ENCODE measurements around the gene RRH.
"Not testable (repeated sequence)": the region's sequence is repeated elsewhere in the genome, so short reads cannot be mapped to it uniquely, and the experiment has no call there.

The RRH gene

GRCh38 chr4:109836985-109837384 is 9.2 kb downstream of the RRH start:
- TF ChIP-seq, protein P1, sequence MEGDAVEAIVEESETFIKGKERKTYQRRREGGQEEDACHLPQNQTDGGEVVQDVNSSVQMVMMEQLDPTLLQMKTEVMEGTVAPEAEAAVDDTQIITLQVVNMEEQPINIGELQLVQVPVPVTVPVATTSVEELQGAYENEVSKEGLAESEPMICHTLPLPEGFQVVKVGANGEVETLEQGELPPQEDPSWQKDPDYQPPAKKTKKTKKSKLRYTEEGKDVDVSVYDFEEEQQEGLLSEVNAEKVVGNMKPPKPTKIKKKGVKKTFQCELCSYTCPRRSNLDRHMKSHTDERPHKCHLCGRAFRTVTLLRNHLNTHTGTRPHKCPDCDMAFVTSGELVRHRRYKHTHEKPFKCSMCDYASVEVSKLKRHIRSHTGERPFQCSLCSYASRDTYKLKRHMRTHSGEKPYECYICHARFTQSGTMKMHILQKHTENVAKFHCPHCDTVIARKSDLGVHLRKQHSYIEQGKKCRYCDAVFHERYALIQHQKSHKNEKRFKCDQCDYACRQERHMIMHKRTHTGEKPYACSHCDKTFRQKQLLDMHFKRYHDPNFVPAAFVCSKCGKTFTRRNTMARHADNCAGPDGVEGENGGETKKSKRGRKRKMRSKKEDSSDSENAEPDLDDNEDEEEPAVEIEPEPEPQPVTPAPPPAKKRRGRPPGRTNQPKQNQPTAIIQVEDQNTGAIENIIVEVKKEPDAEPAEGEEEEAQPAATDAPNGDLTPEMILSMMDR (IDR thresholded peaks at IDR 0.05; ENCODE audit: insufficient read depth, low read depth, low read length, missing control alignments), result no peak

DNA sequence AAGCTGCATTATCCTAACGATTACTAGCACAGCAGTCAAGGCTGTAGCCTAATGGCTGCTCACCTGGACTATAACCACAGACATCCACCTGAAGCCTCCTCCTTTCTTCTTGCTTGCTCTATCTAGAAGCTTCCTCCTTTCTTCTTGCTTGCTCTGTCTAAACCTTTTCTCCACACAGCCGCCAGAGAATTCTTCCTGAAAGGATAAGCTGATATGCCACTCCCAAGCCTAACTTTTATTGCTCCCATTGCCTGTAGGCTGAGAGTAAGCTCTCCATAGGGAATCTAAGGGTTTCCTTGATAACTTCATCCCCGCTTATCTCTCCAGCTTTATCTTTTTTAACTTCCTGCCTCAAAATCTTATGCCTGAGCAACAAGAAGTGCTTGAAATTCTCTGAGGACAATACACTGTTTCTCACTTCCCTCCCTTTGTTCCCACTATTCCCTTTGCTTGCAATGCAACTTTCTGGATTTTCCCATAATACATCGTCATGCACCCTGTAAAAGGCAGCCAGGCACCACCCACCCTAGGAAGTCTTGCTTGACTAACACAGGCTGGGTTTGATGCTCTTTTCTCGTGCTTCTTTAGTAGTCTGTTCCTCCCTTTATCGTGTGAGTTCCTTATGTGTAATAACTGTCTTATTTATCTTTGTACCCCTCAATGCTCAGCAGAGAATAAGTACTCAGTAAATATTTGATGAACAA is 18.8 kb downstream of the RRH start:
- TF ChIP-seq, protein P1 (IDR thresholded peaks at IDR 0.05; ENCODE audit: insufficient read depth, low read depth, low read length, missing control alignments), result no peak
- no peak for DNase-seq (ENCODE audit: low read depth)

More at GRCh38 chr4:109836985-109837384, 9.2 kb downstream of the RRH start:
- no peak overlapping the region for H3K4me3 ChIP-seq (ENCODE audit: low read length)
- DNase-seq (ENCODE audit: low read depth), result no peak

DNA sequence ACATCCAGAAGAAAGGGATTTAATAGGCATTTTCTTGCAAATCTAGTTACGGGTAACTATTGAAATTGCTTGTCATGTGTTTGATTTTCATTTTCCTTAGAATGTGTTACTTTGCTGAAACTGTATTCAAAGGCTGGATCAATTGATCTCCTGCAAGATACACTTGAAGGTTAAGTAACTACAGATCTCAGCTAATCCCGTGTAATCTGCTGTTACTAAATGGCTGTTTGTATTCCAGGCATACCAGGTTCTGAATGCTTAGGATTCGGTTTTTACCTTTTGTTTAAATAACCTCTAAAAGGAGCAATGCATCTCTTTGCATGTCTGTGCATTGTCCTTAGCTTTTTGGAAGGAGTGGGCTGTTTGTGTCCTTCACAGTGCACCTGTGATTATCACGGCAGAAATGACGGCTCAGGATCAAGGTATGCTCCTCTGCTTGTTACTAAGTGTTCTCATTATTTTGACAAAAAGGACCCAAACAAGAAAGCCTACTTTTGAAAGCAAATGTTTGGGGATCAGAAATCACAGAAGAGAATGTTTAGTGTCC is 20.2 kb downstream of the RRH start, which contains the start of gene LRIT3:
LRIT3 (plus strand) TSS at position 212 of the 547 bp plus-strand sequence; CDS start at position 307, 95 bp downstream.
- H3K4me3 ChIP-seq (ENCODE audit: low read length), result no peak within 1 kb of the TSS
- TF ChIP-seq, protein P1 (IDR thresholded peaks at IDR 0.05; ENCODE audit: insufficient read depth, low read depth, low read length, missing control alignments), result no peak

More for the DNA sequence above, 18.8 kb downstream of the RRH start:
- H3K4me3 ChIP-seq (ENCODE audit: low read length), result no peak overlapping the region

GRCh38 chr4:109848501-109848900 is 20.7 kb downstream of the RRH start:
- TF ChIP-seq, protein P1 (IDR thresholded peaks at IDR 0.05; ENCODE audit: insufficient read depth, low read depth, low read length, missing control alignments), result no peak
- DNase-seq (ENCODE audit: low read depth), result no peak
- no peak overlapping the region for H3K4me3 ChIP-seq (ENCODE audit: low read length)

More for the DNA sequence above, 20.2 kb downstream of the RRH start, which contains the start of gene LRIT3:
- no peak for DNase-seq (ENCODE audit: low read depth)

- TF ChIP-seq, protein P1 (IDR thresholded peaks at IDR 0.05; ENCODE audit: insufficient read depth, low read depth, low read length, missing control alignments), result no peak
- DNase-seq (ENCODE audit: low read depth), result no peak
- no peak overlapping the region for H3K4me3 ChIP-seq (ENCODE audit: low read length)
These were observed 22.8 kb downstream of the RRH start for GRCh38 chr4:109850601-109851000.

DNA sequence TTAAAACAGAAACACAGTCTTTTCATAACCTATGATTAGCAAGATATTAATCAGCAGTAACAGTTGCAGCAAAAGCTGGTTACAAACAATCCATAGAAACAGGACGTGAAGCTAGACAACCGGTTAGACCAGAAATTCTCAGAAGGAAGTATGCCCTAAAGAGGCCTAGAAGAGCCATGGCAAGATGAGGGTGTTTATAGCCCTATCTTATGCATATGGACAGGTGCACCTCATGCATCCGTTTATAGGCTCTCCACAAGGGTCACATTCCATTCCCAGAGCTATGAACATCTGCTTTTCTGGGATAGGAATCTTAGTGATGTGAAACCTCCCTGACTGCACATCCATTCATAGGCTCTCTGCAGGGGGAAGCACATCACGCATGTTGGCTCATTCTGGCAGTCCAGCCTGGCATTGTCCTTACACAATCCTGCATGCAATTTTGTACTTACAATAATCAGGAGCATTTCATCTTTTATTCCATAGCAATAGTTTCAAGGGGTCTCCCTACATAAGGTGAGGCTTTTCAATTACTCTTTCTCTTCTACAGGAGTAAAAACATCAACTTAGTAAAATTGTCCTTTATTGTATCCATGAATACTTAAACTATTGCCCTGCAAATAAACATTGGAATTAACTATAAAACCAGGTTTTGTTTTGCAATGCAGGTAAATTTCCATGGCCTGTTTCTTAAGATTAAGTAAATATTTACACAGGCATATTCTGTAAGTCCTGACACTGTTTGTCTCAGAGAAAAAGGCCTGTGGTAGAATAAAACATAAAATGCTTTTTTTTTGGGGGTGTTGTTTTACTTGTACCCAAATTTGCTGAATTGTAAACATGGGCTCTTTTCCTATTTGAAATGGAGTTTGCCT is 31.9 kb downstream of the RRH start:
- not testable (repeated sequence) for H3K4me3 ChIP-seq (ENCODE audit: low read length)
- peak; percentile 27 for DNase-seq (ENCODE audit: low read depth)

DNA sequence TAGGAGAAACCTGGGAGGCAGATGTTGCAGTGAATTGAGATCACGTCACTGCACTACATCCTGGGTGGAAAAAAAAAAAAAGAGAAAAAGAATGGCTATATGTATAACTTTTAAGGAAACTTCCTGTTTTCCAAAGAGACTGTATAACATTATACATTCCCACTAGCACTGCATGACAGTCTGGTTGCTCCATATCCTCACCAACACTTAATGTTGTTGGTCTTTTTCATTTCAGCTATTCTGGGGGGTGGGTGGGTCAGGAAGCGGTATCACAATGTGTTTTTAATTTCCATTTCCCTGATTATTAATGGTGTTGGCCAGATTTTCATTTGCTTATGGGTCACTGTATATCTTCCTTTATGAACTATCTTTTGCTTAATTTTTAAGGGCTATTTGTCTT is 33.5 kb downstream of the RRH start:
- TF ChIP-seq, protein P1 (IDR thresholded peaks at IDR 0.05; ENCODE audit: insufficient read depth, low read depth, low read length, missing control alignments), result no peak
- H3K4me3 ChIP-seq (ENCODE audit: low read length), result no peak overlapping the region
- DNase-seq (ENCODE audit: low read depth), result no peak

Data from epithelial cell of esophagus (primary cell).